Measurements from ENCODE around the gene VAC14.

- no peak for TF ChIP-seq POLR2AphosphoS5 (IDR thresholded peaks at IDR 0.05; ENCODE audit: borderline replicate concordance, low read depth, low read length)
- no peak for TF ChIP-seq EZH2 (IDR thresholded peaks at IDR 0.05)
Observed at GRCh38 chr16:70745536-70746025, 55.4 kb downstream of the VAC14 start.
